A673 (cell line): Measurements from ENCODE around the gene TEX38.

Experiments used
- EZH2 ChIP-seq: fragments of 200-600 bp; sonication (generic); IDR thresholded peaks from 2 replicates; pipeline ENCODE4 v1.6.1; 2017; ENCODE audit warnings: borderline replicate concordance, low read depth, mild to moderate bottlenecking, mixed read lengths, antibody characterized with exemption, low read length; ENCODE audit not compliant: poor library complexity, severe bottlenecking
- TF ChIP-seq, protein P1 (sequence below): fragments of 300-800, 200-600 bp; sonication (generic); conservative IDR thresholded peaks from 2 replicates; pipeline ENCODE4 v1.5.1; 2017; ENCODE audit warnings: low read depth, mild to moderate bottlenecking, antibody characterized with exemption, low read length, moderate library complexity, mixed read lengths

DNA sequence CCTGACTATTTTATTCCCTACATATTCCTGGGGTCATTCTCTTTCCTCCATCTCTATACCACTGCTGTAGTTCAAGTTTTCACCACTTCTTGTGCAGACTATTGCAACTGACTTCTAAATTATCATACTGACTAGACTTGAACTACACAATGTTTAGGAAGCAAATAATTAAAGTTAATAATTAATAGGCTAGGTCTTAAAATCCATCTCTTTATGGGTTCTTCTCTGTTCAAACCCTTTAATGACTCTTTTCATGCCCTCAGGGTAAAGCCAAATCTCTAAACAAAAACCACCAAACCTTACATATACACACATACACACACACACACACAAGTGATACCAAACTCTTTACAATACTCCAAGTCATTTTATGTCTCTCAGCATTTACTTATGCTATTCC, 32.7 kb upstream of the TEX38 start:
- TF ChIP-seq, protein P1, sequence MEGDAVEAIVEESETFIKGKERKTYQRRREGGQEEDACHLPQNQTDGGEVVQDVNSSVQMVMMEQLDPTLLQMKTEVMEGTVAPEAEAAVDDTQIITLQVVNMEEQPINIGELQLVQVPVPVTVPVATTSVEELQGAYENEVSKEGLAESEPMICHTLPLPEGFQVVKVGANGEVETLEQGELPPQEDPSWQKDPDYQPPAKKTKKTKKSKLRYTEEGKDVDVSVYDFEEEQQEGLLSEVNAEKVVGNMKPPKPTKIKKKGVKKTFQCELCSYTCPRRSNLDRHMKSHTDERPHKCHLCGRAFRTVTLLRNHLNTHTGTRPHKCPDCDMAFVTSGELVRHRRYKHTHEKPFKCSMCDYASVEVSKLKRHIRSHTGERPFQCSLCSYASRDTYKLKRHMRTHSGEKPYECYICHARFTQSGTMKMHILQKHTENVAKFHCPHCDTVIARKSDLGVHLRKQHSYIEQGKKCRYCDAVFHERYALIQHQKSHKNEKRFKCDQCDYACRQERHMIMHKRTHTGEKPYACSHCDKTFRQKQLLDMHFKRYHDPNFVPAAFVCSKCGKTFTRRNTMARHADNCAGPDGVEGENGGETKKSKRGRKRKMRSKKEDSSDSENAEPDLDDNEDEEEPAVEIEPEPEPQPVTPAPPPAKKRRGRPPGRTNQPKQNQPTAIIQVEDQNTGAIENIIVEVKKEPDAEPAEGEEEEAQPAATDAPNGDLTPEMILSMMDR = no peak
- TF ChIP-seq EZH2 = no peak
